Body of pancreas (tissue), 4 donors: ENCODE measurements around the gene TASP1. TPM values are rescaled to one million over a fixed set of nuclear protein-coding genes. Genes with fewer than 3 reads are reported as not detected.
"Not testable (repeated sequence)": the region's sequence is repeated elsewhere in the genome, so short reads cannot be mapped to it uniquely, and the experiment has no call there.

Experiments used
- ATAC-seq: fragments of 150-250 bp; one replicate; pipeline ENCODE4 v1.9.1; 2016
- DNase-seq, 4 donors: peaks; one replicate each; pipeline ENCODE4 v3.0.0-alpha.2; 2019
- H3K27ac ChIP-seq, 4 donors: fragments of 200-600 bp; sonication (generic); 1 replicate in 3 of 4; 2 replicates in 1 of 4; pipeline versions ENCODE4 v1.5.1 to v1.6.1; 2016 to 2019; ENCODE audit warnings: mild to moderate bottlenecking in 1 of 4, mixed read lengths in 1 of 4, moderate library complexity in 1 of 4
- H3K27me3 ChIP-seq, 2 donors: fragments of 200-600 bp; sonication (generic); one replicate each; pipeline ENCODE4 v1.6.0; 2016; ENCODE audit warnings: mild to moderate bottlenecking in 1 of 2
- H3K36me3 ChIP-seq, 2 donors: fragments of 200-600 bp; sonication (generic); replicated peaks in 1 of 2; 2 replicates each; pipeline ENCODE4 v1.5.1; 2016; ENCODE audit warnings: low read depth in 2 of 2; ENCODE audit not compliant: insufficient read depth in 1 of 2
- H3K4me1 ChIP-seq: fragments of 200-600 bp; sonication (generic); one replicate; pipeline ENCODE4 v1.6.0; 2016
- H3K4me3 ChIP-seq, 2 donors: fragments of 200-600 bp; sonication (generic); 1 replicate in 1 of 2; 2 replicates in 1 of 2; pipeline ENCODE4 v1.5.1; 2016 to 2019
- H3K9me3 ChIP-seq, 3 donors: fragments of 200-600 bp; sonication (generic); 1 replicate in 2 of 3; 2 replicates in 1 of 3; pipeline ENCODE4 v1.5.1; 2016
- CTCF ChIP-seq, 7 experiments: fragments of 450-650 bp in 4 of 7; fragments of 200-600 bp in 3 of 7; sonication (generic) in 3 of 7; IDR thresholded peaks; one replicate each; pipeline ENCODE4 v1.5.1; 2016 to 2019; ENCODE audit warnings: antibody characterized with exemption in 7 of 7
- POLR2A ChIP-seq, 3 donors: fragments of 450-650 bp; IDR thresholded peaks; one replicate each; pipeline ENCODE4 v1.6.1; 2016; ENCODE audit warnings: antibody characterized with exemption in 3 of 3, mild to moderate bottlenecking in 2 of 3
- WGBS, 2 donors: methylation state at CpG; one replicate each; pipeline ENCODE4 v1.1.5; 2017; 5-methylcytosine and 5-hydroxymethylcytosine counted together
- intact Hi-C: fragments of 100-400 bp; cut with DNase I; formaldehyde crosslinking; loops from one replicate; pipeline ENCODE4 v1.15.1; 2023
- total RNA-seq, 2 donors: library from RNA; depleted of rRNA; stranded (reverse); fragments of >200 nt; gene quantifications; one replicate each; pipeline ENCODE4 v1.1.0, GENCODE V29; 2016

Gene TASP1
- total RNA-seq, 2 donors from 2014 or later, result 8.0 to 11.5 TPM

GRCh38 chr20:13395232-13395631 is 243.5 kb downstream of the TASP1 start:
- Histone ChIP-seq H3K4me3 (no peak overlapping the region), H3K9me3 (no peaks in the 10 kb centered on the region), H3K4me1 (no peaks in the 10 kb centered on the region), H3K36me3 (no peaks in the 10 kb centered on the region), H3K27ac (no peak overlapping the region), H3K27me3 (no peaks in the 10 kb centered on the region)
- TF ChIP-seq CTCF (IDR thresholded peaks at IDR 0.05) (no peak), POLR2A (IDR thresholded peaks at IDR 0.05) (no peak)
- intact Hi-C loops, result no loop called here
- DNase-seq (no peak), ATAC-seq (no peak)
- WGBS, 2 donors, result 83% methylated on average over 1 of the region's 1 CpG

GRCh38 chr20:13392391-13392790 is 246.3 kb downstream of the TASP1 start:
- H3K27me3 ChIP-seq, result no peaks in the 10 kb centered on the region
- intact Hi-C loops, result no loop called here
- no peak overlapping the region for H3K4me3 ChIP-seq
- no peak for TF ChIP-seq POLR2A (IDR thresholded peaks at IDR 0.05)
- no peak for TF ChIP-seq CTCF (IDR thresholded peaks at IDR 0.05)
- no peaks in the 10 kb centered on the region for H3K9me3 ChIP-seq
- no peak overlapping the region for H3K27ac ChIP-seq
- ATAC-seq (no peak), DNase-seq (no peak)
- peaks cover 0 to 4% of the 10 kb centered on the region in 2 donors for H3K36me3 ChIP-seq
- 94 to 97% methylated on average over 5 of the region's 5 CpGs for WGBS, 2 donors
- H3K4me1 ChIP-seq, result no peaks in the 10 kb centered on the region

- Histone ChIP-seq H3K27me3 (no peaks in the 10 kb centered on the region), H3K4me1 (no peaks in the 10 kb centered on the region), H3K36me3 (peaks cover 0 to 6% of the 10 kb centered on the region in 2 donors), H3K9me3 (no peaks in the 10 kb centered on the region), H3K27ac (no peak overlapping the region), H3K4me3 (no peak overlapping the region)
- WGBS, 2 donors, result 96% methylated on average over 3 of the region's 3 CpGs
- no peak for DNase-seq
- ATAC-seq, result no peak
- intact Hi-C loops, result no loop called here
- TF ChIP-seq CTCF (IDR thresholded peaks at IDR 0.05) (no peak), POLR2A (IDR thresholded peaks at IDR 0.05) (no peak)
Observed at GRCh38 chr20:13389115-13389514, 249.6 kb downstream of the TASP1 start.

- Histone ChIP-seq H3K27ac (no peak overlapping the region), H3K4me1 (no peaks in the 10 kb centered on the region), H3K36me3 (peaks cover 0 to 6% of the 10 kb centered on the region in 2 donors), H3K9me3 (peaks cover 0 to 10% (median 0%) of the 10 kb centered on the region in 3 donors), H3K27me3 (no peaks in the 10 kb centered on the region), H3K4me3 (no peak overlapping the region)
- ATAC-seq (no peak), DNase-seq (no peak)
- intact Hi-C loops, result no loop called here
- TF ChIP-seq POLR2A (IDR thresholded peaks at IDR 0.05) (no peak), CTCF (IDR thresholded peaks at IDR 0.05) (no peak)
- WGBS, 2 donors, result 96 to 98% methylated on average over 2 of the region's 2 CpGs
Observed at GRCh38 chr20:13384132-13384531, 254.6 kb downstream of the TASP1 start.

- Histone ChIP-seq H3K27me3 (no peaks in the 10 kb centered on the region), H3K4me3 (no peak overlapping the region), H3K4me1 (no peaks in the 10 kb centered on the region), H3K36me3 (peaks cover 0 to 6% of the 10 kb centered on the region in 2 donors), H3K27ac (no peak overlapping the region), H3K9me3 (peaks cover 0 to 10% (median 0%) of the 10 kb centered on the region in 3 donors)
- intact Hi-C loops, result no loop called here
- DNase-seq (no peak), ATAC-seq (no peak)
- TF ChIP-seq CTCF (IDR thresholded peaks at IDR 0.05) (no peak), POLR2A (IDR thresholded peaks at IDR 0.05) (no peak)
- WGBS, 2 donors, result 85 to 89% methylated on average over 3 of the region's 3 CpGs
Observed at GRCh38 chr20:13382786-13383185, 255.9 kb downstream of the TASP1 start.

GRCh38 chr20:13380497-13381229 is 258.1 kb downstream of the TASP1 start:
- DNase-seq, ATAC-seq, H3K36me3 ChIP-seq, H3K27ac ChIP-seq, intact Hi-C loops, H3K4me3 ChIP-seq, H3K27me3 ChIP-seq, H3K4me1 ChIP-seq: not testable (repeated sequence)
- H3K9me3 ChIP-seq, result peaks cover 0 to 21% (median 0%) of the 10 kb centered on the region in 3 donors
- 91 to 100% methylated on average over 4 to 11 of the region's 11 CpGs for whole genome bisulfite sequencing, 2 donors
